Activated CD4-positive, alpha-beta T cell treated with anti-CD3 and anti-CD28 coated beads for 48 hours (primary cell): ENCODE measurements around the gene RAB4B.
A peak's percentile ranks its signal among the peaks of the same experiment; 100 is the strongest.
"Not testable (repeated sequence)": the region's sequence is repeated elsewhere in the genome, so short reads cannot be mapped to it uniquely, and the experiment has no call there.

Experiments
- DNase-seq: peaks from one replicate; pipeline ENCODE4 v3.0.0-alpha.2; 2020

Gene RAB4B

DNA sequence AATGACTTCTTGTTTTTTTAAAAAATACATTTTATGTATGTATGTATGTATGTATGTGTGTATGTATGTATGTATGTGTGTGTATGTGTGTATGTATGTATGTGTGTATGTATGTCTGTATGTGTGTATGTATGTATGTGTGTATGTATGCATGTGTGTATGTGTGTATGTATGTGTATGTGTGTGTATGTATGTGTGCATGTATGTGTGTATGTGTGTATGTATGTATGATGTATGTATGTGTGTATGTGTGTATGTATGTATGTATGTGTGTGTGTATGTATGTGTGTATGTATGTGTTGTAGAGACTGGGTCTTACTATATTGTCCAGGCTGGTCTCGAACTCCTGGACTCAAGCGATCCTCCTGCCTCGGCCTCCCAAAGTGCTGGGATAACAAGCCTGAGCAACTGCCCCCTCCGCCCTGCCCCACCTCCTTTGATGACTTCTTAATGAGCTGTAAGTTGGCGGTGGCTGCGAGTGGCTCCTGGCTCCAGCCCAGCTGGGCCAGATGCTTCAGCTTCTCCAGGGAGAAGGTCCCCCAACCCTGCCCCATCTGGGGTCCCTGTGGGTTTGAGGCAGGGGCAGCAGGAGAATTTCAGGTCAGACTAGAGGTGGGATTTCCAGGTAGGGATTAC lies 47.5 kb downstream of the RAB4B start:
- DNase-seq = not testable (repeated sequence)

DNA sequence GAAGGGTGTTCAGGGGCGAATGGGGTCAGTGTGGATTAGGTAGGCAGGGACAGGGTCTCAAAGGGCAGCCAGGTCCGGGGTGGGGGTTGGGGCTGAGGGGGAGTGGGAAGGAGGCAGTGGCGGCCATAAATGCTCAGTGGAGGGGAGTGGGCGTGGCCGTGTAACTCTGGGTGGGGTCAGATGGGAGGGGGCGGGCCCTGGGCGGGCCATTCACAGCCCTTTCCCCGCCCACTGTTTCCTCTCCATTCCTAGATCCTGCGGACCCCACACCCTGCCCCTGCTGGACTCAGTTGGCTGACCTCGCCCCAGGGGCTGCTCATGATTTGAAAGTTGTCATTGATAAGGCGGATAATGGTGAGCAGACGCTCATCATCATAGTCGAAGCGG lies 48.3 kb downstream of the RAB4B start:
- not testable (repeated sequence) for DNase-seq

DNA sequence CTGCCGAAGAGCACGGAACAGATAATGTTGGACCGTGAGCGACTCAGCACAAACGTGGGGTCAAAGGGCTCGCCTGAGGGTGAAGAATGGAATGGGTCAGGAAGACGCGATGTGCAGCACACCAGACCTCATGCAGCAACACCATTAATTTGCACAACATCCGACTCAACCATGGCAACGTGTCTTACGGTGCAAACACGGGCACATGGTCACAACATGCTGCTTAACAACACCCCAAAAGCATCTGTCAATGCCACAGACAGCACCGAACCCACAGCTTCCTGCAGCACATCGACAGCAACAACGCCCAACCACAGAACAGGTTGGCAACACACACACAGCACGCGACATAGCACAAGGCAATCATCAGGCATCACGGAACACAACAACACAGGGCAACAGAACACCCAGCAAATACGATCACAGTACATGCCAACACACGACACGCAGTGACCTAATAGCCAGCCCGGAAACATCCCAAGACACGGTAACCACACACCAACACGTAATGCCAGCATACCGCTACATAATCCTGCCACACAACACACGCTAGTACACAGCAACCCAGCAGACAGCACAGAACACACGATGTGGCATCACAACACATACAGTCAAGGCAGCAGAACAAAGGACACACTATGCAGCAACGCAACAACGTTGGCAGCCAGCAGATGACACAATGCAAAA lies 48.8 kb downstream of the RAB4B start:
- not testable (repeated sequence) for DNase-seq

DNA sequence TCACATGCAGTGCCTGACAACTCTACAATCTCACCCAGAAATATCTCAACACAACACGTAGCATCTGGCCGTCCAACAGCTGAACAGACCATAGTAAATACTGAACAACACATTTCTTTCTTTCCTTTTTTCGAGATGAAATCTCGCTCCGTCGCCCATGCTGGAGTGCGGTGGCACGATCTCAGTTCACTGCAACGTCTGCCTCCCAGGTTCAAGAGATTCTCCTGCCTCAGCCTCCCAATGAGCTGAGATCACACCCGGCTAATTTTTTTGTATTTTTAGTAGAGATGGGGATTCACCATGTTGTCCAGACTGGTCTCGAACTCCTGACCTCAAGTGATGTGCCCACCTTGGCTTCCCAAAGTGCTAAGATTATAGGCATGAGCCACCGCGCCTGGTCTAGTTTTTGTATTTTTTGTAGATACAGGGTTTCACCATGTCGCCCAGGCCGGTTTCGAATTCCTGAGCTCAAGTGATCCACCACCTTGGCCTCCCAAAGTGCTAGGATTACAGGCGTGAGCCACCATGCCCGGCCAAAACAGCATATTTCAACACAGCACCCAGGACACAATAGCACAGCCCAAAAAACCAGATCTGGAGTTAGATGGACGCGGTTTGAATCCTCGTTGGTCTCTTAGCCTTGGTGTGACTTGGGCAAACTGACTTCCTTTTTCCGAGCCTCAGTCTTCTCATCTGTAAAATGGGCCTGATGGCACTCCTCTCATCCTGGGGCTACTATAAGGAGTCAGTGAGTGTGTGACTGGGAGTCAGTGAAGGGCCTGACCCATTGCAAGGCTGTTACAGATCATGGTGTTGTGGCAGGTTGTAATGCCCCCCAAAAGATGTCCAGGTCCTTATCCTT lies 49.6 kb downstream of the RAB4B start:
- no peak for DNase-seq

DNA sequence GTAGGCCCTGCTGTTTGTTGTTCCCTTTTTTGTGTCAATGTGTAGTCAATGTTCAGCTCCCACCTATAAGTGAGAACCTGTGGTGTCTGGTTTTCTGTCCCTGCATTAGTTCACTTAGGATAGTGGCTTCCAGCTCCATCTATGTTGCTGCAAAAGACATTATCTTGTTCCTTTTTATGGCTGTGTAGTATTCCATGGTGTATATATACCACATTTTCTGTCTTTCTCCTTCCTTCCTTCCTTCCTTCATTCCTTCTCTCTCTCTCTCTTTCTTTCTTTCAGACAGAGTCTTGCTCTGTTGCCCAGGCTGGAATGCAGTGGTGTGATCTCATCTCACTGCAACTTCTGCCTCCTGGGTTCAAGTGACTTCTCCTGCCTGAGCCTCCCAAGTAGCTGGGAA lies 51.2 kb downstream of the RAB4B start:
- DNase-seq = no peak

DNA sequence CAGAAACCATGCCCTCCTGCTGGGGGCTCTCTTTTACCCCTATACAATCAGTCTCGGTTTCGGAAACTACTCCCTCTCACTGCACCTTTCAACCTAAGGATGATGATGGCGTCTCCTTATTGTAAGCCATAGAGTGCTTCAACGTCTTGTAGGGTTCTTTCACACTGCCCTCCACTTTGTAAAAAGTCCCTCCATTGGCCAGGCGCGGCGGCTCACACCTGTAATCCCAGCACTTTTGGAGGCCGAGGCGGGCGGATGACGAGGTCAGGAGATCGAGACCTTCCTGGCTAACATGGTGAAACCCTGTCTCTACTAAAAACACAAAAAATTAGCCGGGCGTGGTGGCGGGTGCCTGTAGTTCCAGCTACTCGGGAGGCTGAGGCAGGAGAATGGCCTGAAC lies 52.7 kb downstream of the RAB4B start:
- DNase-seq = not testable (repeated sequence)

DNA sequence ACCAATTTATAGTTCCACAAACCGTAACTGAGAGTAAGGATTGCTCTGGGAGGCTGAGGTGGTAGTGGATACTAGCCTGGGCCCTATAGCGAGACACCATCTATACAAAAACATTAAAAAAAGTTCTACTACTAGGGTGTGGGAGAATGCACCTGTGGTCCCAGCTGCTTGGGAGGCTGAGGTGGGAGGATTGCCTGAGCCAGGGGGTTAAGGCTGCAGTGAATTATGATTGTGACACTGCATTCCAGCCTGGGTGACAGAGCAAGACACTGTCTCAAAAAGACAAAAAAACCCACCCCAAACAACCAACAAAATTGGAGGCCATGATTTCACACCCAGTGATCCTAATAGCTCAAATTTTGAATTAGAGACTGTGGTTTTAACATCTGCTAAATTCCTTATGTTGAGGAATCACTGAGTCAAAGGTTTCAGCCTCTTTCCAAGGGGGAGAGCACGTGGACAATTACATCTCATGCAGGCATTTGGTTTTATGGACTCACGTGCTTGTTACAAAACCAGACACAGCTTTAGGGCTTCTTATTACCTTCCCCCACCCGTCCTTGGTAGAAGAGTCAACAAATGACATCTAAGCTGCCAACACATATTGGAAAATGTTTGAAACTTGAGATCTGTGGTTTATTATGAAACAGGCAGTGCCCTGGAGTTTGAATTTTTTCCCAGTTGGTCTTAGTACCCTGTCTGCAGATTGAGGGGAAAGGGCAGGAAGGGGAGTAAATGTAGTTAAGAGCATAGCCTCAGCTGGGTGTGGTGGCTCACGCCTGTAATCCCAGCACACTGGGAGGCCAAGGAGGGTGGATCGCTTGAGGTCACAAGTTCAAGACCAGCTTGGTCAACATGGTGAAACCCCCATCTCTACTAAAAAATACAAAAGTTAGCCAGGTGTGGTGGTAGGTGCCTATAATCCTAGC lies 53.7 kb downstream of the RAB4B start:
- DNase-seq = no peak

DNA sequence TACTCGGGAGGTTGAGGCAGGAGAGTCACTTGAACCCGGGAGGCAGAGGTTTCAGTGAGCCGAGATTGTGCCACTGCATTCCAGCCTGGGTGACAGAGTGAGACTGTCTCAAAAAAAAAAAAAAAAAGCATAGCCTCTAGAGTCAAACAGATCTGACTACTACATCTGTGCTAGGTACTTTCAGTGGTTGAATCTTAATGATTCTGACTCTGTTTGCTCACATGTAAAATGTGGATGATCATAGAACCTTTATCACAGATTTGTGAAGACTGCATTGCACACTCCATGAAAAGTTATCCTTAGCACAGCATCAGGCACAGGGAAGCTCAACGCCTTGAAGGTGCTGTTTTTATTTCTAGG lies 54.4 kb downstream of the RAB4B start:
- not testable (repeated sequence) for DNase-seq

DNA sequence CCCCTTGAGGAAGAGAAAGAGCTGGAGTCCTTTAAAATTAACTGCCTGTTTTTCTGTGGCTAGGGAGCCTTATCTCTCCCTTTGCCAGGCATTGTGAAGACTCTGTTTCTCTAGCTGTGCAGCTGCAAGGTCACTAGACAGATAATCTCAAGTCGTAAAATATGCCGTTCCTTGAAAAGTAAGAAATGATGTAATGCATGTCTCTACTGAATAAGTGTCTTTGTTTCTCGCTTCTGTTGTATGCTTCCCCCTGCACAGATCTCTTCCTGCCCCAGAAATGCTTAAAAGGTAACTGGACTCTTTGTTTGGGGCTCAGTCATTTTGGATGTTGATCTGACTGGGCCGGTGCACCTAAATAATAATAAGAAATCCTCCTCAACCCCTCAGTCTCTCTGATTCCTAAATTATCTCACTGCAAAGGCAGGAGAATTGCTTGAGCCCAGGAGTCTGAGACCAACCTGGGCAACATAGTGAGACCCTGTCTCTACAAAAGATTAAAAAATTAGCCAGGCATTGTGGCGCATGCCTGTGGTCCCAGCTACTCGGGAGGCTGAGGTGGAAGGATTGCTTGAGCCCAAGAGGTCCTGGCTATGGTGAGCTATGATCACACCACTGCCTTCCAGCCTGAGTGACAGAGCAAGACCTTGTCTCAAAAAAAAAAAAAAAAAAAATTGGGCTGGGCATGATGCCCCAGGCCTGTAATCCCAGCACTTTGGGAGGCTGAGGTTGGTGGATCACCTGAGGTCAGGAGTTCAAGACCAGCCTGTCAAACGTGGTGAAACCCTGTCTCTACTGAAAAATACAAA lies 55.9 kb downstream of the RAB4B start:
- not testable (repeated sequence) for DNase-seq

DNA sequence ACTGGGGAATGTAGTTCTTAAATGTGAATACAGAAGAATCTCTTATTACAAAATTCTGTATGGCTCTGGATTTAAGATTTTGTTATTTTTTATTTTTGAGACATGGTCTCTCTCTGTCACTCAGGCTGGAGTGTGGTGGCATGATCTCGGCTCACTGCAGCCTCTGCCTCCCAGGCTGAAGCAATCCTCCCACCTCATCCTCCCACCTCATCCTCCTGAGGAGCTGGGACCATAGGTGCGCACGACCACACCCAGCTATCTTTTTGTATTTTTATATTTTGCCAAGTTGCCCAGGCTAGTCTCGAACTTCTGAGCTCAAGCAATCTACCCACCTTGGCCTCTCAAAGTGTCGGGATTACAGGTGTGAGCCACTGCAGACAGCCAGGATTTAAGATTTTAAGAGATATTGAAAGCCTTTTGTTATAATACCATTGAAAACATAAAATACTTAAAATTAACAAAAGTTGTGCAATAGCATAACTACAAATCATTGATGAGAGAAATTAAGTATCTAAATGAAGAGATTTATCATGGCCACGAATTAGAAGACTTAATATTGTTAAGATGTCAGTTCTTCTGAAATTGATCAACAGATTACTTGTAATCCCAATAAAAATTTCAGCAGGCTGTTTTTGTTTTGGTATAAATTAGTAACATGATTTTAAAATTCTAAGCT lies 58.8 kb downstream of the RAB4B start:
- no peak for DNase-seq

DNA sequence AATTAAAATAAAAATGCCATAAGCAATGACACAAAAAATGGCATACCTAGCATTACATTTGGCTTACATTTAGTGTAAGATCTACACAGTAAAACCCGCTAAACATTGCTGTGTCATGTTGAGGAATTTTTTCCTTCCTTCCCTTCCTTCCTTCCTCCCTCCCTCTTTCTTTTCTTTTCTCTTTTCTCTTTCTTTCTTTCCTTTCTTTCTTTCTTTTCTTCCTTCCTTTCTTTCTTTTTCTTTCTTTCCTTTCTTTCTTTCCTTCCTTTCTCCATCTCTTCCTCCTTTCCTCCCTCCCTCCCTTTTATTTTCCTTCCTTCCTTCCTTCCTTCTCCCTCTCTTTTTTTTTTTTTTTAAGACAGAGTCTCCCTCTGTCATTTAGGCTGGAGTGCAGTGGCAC lies 60.4 kb downstream of the RAB4B start:
- not testable (repeated sequence) for DNase-seq

DNA sequence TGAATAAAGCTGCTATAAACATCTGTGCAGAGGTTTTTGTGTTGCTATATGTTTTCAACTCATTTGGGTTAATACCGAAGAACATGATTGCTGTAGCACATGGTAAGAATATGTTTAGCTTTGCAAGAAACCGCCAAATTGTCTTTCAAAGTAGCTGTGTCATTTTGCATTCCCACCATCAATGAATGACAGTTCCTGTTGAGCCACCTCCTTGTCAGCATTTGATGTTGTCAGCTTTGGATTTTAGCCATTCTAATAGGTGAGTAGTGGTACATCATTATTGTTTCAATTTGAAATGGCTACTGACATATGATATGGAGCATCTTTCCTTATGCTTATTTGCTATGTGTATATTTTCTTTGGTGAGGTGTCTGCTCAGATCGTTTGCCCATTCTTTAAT lies 64.0 kb downstream of the RAB4B start:
- not testable (repeated sequence) for DNase-seq

DNA sequence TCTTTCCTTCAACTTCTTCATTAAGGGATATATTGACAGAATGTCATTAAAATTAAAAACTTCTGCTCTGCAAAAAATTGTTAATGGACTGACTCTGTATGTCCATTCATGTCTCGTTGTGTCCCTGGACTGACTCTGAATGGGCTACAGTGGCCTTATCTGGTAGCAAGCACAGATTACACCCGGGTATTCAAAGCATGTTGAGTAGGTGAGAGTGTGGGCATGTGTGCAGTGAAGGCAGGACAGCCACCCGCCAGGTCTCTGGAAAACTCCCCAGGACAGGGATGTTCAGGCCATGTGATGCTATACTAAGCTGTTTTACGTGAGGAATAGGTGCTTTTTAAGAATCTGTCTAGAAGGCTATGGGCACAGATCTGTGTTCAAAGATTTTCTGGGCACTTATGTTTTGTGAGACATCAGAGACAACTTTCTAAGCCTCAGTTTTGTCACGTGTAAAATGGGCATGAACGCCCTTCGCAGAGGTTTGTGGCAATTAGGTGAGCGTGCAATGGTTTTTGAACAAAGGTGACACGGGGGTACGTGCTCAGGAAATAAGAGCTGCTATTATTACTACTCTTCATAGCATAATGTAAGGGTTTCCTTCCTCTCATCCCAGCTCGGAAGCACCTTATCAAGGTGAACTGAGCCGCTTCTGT lies 65.1 kb downstream of the RAB4B start:
- DNase-seq = not testable (repeated sequence)

DNA sequence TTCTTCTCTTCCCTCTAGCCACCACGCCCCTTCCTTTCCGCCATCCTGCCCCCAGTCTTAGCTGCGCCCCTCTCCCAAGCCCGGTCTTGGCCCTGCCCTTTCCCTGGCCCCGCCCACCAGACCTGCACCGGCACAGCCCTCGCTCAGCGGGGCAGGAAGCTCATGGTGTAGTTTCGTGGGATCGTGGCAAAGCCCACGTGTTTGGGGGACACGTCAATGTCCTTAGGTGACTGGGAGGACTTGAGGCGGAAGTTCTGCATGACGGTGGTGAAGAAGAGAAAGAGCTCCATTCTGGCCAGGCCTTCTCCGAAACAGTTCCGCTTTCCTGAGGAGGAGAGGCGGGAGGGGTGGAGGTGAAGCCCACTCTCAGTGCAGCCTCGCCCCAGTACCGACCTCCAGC lies 65.6 kb downstream of the RAB4B start:
- peak; percentile 75 for DNase-seq
